Measurements from ENCODE around the gene L3MBTL4.
"Not testable (repeated sequence)": the region's sequence is repeated elsewhere in the genome, so short reads cannot be mapped to it uniquely, and the experiment has no call there.

L3MBTL4 gene

GRCh38 chr18:6406075-6406909, 8.4 kb downstream of the L3MBTL4 start:
- no peak for DNase-seq

- DNase-seq: no peak
Measured at GRCh38 chr18:6405237-6406074, 9.3 kb downstream of the L3MBTL4 start.

- DNase-seq: no peak
Measured at GRCh38 chr18:6404834-6405233, 9.9 kb downstream of the L3MBTL4 start.

- DNase-seq: no peak
Measured at GRCh38 chr18:6401687-6402086, 13.0 kb downstream of the L3MBTL4 start.

- DNase-seq: no peak
Measured at GRCh38 chr18:6399776-6400175, 14.9 kb downstream of the L3MBTL4 start.

- no peak for DNase-seq
Measured at GRCh38 chr18:6397931-6398566, 16.7 kb downstream of the L3MBTL4 start.

- no peak for DNase-seq
Measured at GRCh38 chr18:6396847-6397246, 17.9 kb downstream of the L3MBTL4 start.

GRCh38 chr18:6396276-6396675, 18.4 kb downstream of the L3MBTL4 start:
- no peak for DNase-seq

GRCh38 chr18:6389005-6389404, 25.7 kb downstream of the L3MBTL4 start:
- no peak for DNase-seq

GRCh38 chr18:6382963-6383362, 31.7 kb downstream of the L3MBTL4 start:
- no peak for DNase-seq

- DNase-seq: not testable (repeated sequence)
Measured at GRCh38 chr18:6377473-6377872, 37.2 kb downstream of the L3MBTL4 start.

- no peak for DNase-seq
Measured at GRCh38 chr18:6376433-6377229, 38.1 kb downstream of the L3MBTL4 start.

GRCh38 chr18:6374935-6375529, 39.7 kb downstream of the L3MBTL4 start:
- DNase-seq: no peak

- no peak for DNase-seq
Measured at GRCh38 chr18:6374340-6374739, 40.4 kb downstream of the L3MBTL4 start.

GRCh38 chr18:6373187-6373586, 41.5 kb downstream of the L3MBTL4 start:
- no peak for DNase-seq

GRCh38 chr18:6370886-6371635, 43.6 kb downstream of the L3MBTL4 start:
- DNase-seq: no peak

GRCh38 chr18:6370410-6370809, 44.3 kb downstream of the L3MBTL4 start:
- DNase-seq: no peak

GRCh38 chr18:6368017-6368416, 46.7 kb downstream of the L3MBTL4 start:
- DNase-seq: no peak

GRCh38 chr18:6367208-6367607, 47.5 kb downstream of the L3MBTL4 start:
- no peak for DNase-seq

GRCh38 chr18:6366776-6367175, 47.9 kb downstream of the L3MBTL4 start:
- DNase-seq: no peak

GRCh38 chr18:6365385-6365784, 49.3 kb downstream of the L3MBTL4 start:
- no peak for DNase-seq

GRCh38 chr18:6363216-6363615, 51.5 kb downstream of the L3MBTL4 start:
- DNase-seq: no peak
